Mucosa of descending colon (tissue), 3 donors: ENCODE data around the gene VMP1. TPM values are rescaled to one million over a fixed set of nuclear protein-coding genes. Genes with fewer than 3 reads are reported as not detected.
A peak's percentile ranks its signal among the peaks of the same experiment; 100 is the strongest.

ENCODE experiments used
- ATAC-seq: fragments of 200-7000 bp; cut with Tn5 transposase; one replicate; pipeline ENCODE4 v1.9.1; 2020; ENCODE audit warnings: mild to moderate bottlenecking, moderate library complexity
- DNase-seq, 3 donors: peaks; one replicate each; pipeline ENCODE4 v3.0.0-alpha.2; 2020
- H3K36me3 ChIP-seq: fragments of 200-600 bp; one replicate; pipeline ENCODE4 v1.8.0; 2021; ENCODE audit warnings: low read depth, mild to moderate bottlenecking
- H3K4me1 ChIP-seq: fragments of 200-600 bp; one replicate; pipeline ENCODE4 v1.8.0; 2021; ENCODE audit warnings: low read depth, mild to moderate bottlenecking
- H3K4me3 ChIP-seq: fragments of 200-600 bp; one replicate; pipeline ENCODE4 v1.8.0; 2021; ENCODE audit warnings: mild to moderate bottlenecking
- H3K9me3 ChIP-seq: fragments of 200-600 bp; one replicate; pipeline ENCODE4 v1.8.0; 2021; ENCODE audit warnings: mild to moderate bottlenecking
- intact Hi-C, 2 donors: fragments of 100-400 bp; cut with DNase I in 1 of 2; cut with micrococcal nuclease in 1 of 2; formaldehyde crosslinking; loops; one replicate each; pipeline versions ENCODE4 v1.11.0 to v1.11.1; 2022; cut with DNase I, micrococcal nuclease
- total RNA-seq, 3 donors: library from RNA; stranded (reverse); fragmentation: NEBNext Ultra II Directional in 2 of 3; extraction: Animal tissue kit (Norgen Biotek cat#: 25700) in 2 of 3; gene quantifications; one replicate each; pipeline versions ENCODE4 v1.2.1 to v1.2.4, GENCODE V29; 2021 to 2023
- TF ChIP-seq, protein P1 (sequence below): fragments of 200-600 bp; IDR thresholded peaks from one replicate; pipeline ENCODE4 v1.8.0; 2022; ENCODE audit warnings: antibody characterized with exemption, mild to moderate bottlenecking
- donor health status: DM: no; HTN: no; CAD: no; lungs with moderate emphysema.
- donor health status: DM: no; HTN: no; CAD: no.
- donor health status: DM: no; HTN: yes; CAD: no.

The VMP1 gene
- total RNA-seq, 3 donors from 2014 or later: 257 to 361 (median 266) TPM

DNA sequence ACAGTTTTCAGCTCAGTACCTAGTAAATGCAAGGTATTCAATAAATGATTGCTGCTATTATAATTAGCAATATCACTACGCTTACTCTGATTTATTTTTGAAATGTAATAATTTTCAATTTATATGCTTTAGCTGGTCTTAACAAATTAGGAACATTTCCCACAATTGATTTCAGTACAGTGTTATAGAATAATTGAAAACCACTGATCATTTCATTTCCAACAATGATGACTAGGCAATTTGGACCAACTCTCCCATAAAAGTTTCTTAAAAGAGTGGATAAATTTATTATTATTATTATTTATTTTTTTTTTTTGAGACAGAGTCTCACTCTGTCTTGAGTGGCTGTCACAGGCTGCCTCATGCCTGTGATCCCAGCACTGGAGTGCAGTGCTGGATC is 41.1 kb downstream of the VMP1 start:
- Histone ChIP-seq H3K9me3 (no peaks in the 10 kb centered on the region), H3K4me1 (peaks cover 4% of the 10 kb centered on the region), H3K36me3 (no peaks in the 10 kb centered on the region), H3K4me3 (no peak overlapping the region)
- TF ChIP-seq, protein P1, sequence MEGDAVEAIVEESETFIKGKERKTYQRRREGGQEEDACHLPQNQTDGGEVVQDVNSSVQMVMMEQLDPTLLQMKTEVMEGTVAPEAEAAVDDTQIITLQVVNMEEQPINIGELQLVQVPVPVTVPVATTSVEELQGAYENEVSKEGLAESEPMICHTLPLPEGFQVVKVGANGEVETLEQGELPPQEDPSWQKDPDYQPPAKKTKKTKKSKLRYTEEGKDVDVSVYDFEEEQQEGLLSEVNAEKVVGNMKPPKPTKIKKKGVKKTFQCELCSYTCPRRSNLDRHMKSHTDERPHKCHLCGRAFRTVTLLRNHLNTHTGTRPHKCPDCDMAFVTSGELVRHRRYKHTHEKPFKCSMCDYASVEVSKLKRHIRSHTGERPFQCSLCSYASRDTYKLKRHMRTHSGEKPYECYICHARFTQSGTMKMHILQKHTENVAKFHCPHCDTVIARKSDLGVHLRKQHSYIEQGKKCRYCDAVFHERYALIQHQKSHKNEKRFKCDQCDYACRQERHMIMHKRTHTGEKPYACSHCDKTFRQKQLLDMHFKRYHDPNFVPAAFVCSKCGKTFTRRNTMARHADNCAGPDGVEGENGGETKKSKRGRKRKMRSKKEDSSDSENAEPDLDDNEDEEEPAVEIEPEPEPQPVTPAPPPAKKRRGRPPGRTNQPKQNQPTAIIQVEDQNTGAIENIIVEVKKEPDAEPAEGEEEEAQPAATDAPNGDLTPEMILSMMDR: no peak
- intact Hi-C loops: no loop called here
- ATAC-seq (no peak), DNase-seq (no peak)

DNA sequence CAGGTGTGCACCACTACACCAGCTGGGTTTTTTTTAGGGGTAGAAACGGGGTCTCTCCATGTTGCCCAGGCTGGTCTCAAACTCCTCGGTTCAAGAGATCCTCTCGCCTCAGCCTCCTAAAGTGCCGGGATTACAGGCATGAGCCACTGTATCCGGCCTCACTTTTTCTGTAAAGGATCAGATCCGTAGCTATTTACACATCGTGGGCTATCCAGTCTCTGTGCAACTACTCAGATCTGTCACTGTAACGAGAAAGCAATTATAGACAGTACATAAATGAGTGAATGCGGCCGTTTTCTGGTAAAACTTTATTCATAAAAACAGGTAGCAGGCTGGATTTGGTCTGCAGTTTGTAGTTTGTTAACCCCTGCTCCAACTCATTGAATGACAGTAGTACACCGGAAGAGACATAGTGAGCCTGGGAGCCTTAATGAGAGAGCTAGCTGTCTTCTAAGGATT is 44.5 kb downstream of the VMP1 start:
- Histone ChIP-seq H3K9me3 (no peaks in the 10 kb centered on the region), H3K36me3 (no peaks in the 10 kb centered on the region), H3K4me3 (no peak overlapping the region), H3K4me1 (peaks cover 11% of the 10 kb centered on the region)
- TF ChIP-seq, protein P1: no peak
- ATAC-seq (no peak), DNase-seq (no peak)
- intact Hi-C loops: loop anchor here in 1 of 2 donors (2.0 kb wide), 1 partner anchor 107 kb away; no protein-coding TSS in a partner anchor

DNA sequence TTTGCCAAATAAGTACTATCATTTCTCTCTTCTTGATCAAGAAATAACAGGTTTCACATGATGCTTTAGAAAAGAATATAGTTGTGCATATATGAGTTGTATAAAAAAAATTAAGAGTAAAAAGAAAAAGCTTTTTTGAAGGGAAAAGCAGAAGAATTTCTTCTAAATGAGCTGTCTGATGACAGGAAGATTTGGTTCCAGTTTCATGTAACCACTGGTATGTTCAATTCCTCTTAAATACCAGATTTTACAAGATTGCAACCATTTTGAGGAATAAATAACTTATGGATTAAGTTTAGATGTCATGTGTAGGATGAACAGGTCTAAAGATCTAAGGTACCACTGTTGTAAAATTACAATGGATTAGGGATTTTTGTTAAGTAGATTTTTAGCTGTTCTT is 45.0 kb downstream of the VMP1 start:
- ATAC-seq: no peak
- TF ChIP-seq, protein P1: no peak
- H3K36me3 ChIP-seq: no peaks in the 10 kb centered on the region
- H3K4me1 ChIP-seq: peaks cover 11% of the 10 kb centered on the region
- no peak overlapping the region for H3K4me3 ChIP-seq
- intact Hi-C loops: loop anchor here in 1 of 2 donors (2.0 kb wide), 1 partner anchor 106 kb away; no protein-coding TSS in a partner anchor
- no peak for DNase-seq
- H3K9me3 ChIP-seq: no peaks in the 10 kb centered on the region

DNA sequence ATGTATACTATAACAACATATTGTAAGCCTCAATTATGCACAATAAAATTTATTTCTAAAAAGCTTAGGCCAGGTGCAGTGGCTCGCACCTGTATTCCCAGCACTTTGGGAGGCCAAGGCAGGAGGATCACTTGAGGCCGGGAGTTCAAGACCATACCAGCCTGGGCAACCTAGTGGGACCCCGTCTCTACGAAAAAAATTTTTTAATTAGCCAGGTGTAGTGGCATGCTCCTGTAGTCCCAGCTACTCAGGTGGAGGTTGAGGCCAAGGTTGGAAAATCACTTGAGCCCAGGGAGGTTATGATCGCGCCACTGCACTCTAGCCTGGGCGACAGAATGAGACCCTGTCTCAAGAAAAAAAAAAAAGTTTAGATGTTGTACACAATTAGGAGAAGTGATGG is 45.5 kb downstream of the VMP1 start:
- Histone ChIP-seq H3K9me3 (no peaks in the 10 kb centered on the region), H3K4me1 (peaks cover 11% of the 10 kb centered on the region), H3K4me3 (no peak overlapping the region), H3K36me3 (no peaks in the 10 kb centered on the region)
- ATAC-seq (no peak), DNase-seq (no peak)
- intact Hi-C loops: loop anchor here in 1 of 2 donors (2.0 kb wide), 1 partner anchor 106 kb away; no protein-coding TSS in a partner anchor
- TF ChIP-seq, protein P1: no peak

DNA sequence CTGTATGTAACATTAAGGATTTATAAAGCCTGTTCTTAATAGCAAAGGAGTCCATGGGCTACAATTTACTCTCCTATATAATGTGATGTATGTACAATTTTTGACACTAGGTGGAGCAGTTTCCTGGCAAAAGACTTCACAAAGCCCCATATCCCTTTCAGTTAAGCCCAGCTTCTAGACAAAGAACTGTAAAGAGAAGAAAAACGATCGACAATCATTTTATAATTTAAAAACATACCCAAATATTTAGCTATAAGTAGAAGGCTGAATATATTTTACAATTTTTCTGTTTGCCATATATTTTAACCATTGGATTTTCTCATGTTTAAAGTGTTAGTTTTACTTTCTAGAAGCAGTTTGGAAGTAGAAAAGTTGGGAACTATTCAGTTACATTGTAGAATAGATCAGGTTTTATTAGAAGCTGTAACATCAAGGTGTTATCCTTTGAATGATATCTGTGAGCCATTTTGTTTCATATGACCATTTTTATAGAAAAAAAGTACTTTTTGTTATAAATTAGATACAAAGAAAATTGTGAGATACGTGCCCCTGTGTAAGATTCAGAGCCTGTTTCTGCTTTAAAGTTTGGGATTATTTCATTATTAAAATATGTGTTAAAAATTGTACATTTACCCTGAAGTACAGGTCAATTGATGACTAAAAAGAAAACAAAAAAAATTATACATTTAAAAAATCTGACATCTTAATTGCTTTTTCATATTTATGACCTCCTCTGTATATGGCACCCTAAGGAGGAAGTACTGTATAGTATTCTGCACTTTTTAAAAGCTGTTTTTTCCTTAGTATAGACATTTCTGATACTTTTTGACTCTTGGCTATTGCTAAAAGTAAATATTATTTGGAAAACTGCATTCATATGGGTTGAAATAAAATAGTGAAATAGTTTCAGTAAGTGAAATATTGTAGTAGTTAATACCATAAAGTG is 46.3 kb downstream of the VMP1 start:
- H3K9me3 ChIP-seq: no peaks in the 10 kb centered on the region
- ATAC-seq (peak; percentile 92), DNase-seq (peak in 1 of 3 donors; percentile 69)
- TF ChIP-seq, protein P1: peak; percentile 44
- H3K36me3 ChIP-seq: no peaks in the 10 kb centered on the region
- intact Hi-C loops: loop anchor here in 1 of 2 donors (2.0 kb wide), 1 partner anchor 105 kb away; no protein-coding TSS in a partner anchor
- no peak overlapping the region for H3K4me3 ChIP-seq
- H3K4me1 ChIP-seq: peaks cover 11% of the 10 kb centered on the region
